Panc1 (cell line): ENCODE measurements around the gene ABCB1. TPM values are rescaled to one million over a fixed set of nuclear protein-coding genes. Genes with fewer than 3 reads are reported as not detected.

Source experiments
- ATAC-seq: fragments of 200-7000 bp; cut with Tn5 transposase; 2 replicates; pipeline ENCODE4 v1.9.1; 2020; ENCODE audit warnings: mild to moderate bottlenecking, moderate library complexity
- BruUV-seq: library from RNA; stranded (reverse); fragments of 400-500 nt; replicated peaks from 2 replicates; lab custom pipeline; 2021; lab: Mats Ljungman, UMichigan
- CTCF ChIA-PET: fragments of 300-600 bp; sonication (Branson Sonifier 250); formaldehyde crosslinking; loops from one replicate; lab custom pipeline; 2022; ENCODE audit warnings: antibody characterized with exemption; lab: Charles Lee
- POLR2A ChIA-PET: fragments of 300-600 bp; sonication (Branson Sonifier 250); formaldehyde crosslinking; loops from one replicate; lab custom pipeline; 2022; ENCODE audit warnings: antibody characterized with exemption; lab: Charles Lee
- DNase-seq: peaks from one replicate; pipeline ENCODE4 v3.0.0-alpha.2; 2010; ENCODE audit warnings: low read depth, low spot score
- H3K27ac ChIP-seq: 2 replicates; pipeline ENCODE4 v1.5.1; 2011; ENCODE audit warnings: mild to moderate bottlenecking, low read length, inconsistent platforms
- H3K27me3 ChIP-seq: fragments of 200-500 bp; sonication (Bioruptor generic); 2 replicates; pipeline ENCODE4 v1.6.0; 2014; ENCODE audit warnings: low read length, inconsistent platforms; ENCODE audit not compliant: control insufficient read depth, insufficient read depth
- H3K36me3 ChIP-seq: fragments of 200-500 bp; sonication (Bioruptor generic); 2 replicates; pipeline ENCODE4 v1.5.1; 2014; ENCODE audit warnings: inconsistent platforms, mild to moderate bottlenecking, low read length, moderate library complexity; ENCODE audit not compliant: control insufficient read depth, insufficient read depth
- H3K4me1 ChIP-seq: 2 replicates; pipeline ENCODE4 v1.5.1; 2011; ENCODE audit warnings: inconsistent platforms, mild to moderate bottlenecking, low read length, moderate library complexity; ENCODE audit not compliant: control insufficient read depth, insufficient read depth
- H3K4me3 ChIP-seq, 2 experiments: 2 replicates each; pipeline ENCODE4 v1.5.1; 2011 to 2012; ENCODE audit warnings: low read depth in 2 of 2, low read length in 2 of 2, mild to moderate bottlenecking in 2 of 2, inconsistent platforms in 1 of 2, moderate library complexity in 1 of 2
- H3K9me3 ChIP-seq: fragments of 200-500 bp; sonication (Bioruptor generic); 2 replicates; pipeline ENCODE4 v1.5.1; 2014; ENCODE audit warnings: low read depth, mild to moderate bottlenecking, inconsistent platforms, low read length, moderate library complexity; ENCODE audit not compliant: control insufficient read depth, insufficient read depth
- CTCF ChIP-seq: fragments of 450-650 bp; IDR thresholded peaks from 2 replicates; pipeline ENCODE4 v1.5.1; 2017; ENCODE audit warnings: mild to moderate bottlenecking
- POLR2AphosphoS5 ChIP-seq: IDR thresholded peaks from 2 replicates; pipeline ENCODE4 v1.6.1; 2012; ENCODE audit warnings: mild to moderate bottlenecking, low read depth, low read length, moderate library complexity
- REST ChIP-seq, 2 experiments: IDR thresholded peaks; 2 replicates each; pipeline ENCODE4 v1.6.1; 2011 to 2012; ENCODE audit warnings: low read depth in 2 of 2, control low read depth in 1 of 2, low read length in 1 of 2, mild to moderate bottlenecking in 1 of 2, moderate library complexity in 1 of 2; ENCODE audit not compliant: insufficient read depth in 1 of 2
- SIN3A ChIP-seq: IDR thresholded peaks from 2 replicates; pipeline ENCODE4 v1.6.1; 2012; ENCODE audit warnings: low read depth, mild to moderate bottlenecking, low read length, moderate library complexity, borderline replicate concordance; ENCODE audit not compliant: insufficient read depth
- TCF7L2 ChIP-seq: IDR thresholded peaks from 2 replicates; pipeline ENCODE4 v1.6.1; 2011; ENCODE audit warnings: mild to moderate bottlenecking, low read depth, low read length, inconsistent platforms
- in situ Hi-C: cut with HindIII; loops from 2 replicates; pipeline ENCODE4 v1.10.0; 2016; ENCODE audit warnings: low sequenced_read_pairs, low pct_unique_long_range_greater_than_20kb
- intact Hi-C: fragments of 100-400 bp; cut with micrococcal nuclease; formaldehyde crosslinking; loops from one replicate; pipeline ENCODE4 v1.10.0; 2022; ENCODE audit not compliant: unreplicated experiment
- total RNA-seq: library from RNA; stranded (reverse); gene quantifications from one replicate; pipeline ENCODE4 v1.2.1, GENCODE V29; 2021; ENCODE audit not compliant: unreplicated experiment

The ABCB1 gene
- total RNA-seq, 1 experiment from 2014 or later = 0.67 TPM

- H3K27me3 ChIP-seq = no peaks in the 10 kb centered on the region
- intact Hi-C loops = no loop called here
Observed at GRCh38 chr7:87510411-87510875, 90.2 kb downstream of the ABCB1 start.

GRCh38 chr7:87507446-87507845 is 93.2 kb downstream of the ABCB1 start:
- ATAC-seq = no peak
- Histone ChIP-seq H3K4me1 (no peaks in the 10 kb centered on the region), H3K27me3 (no peaks in the 10 kb centered on the region), H3K36me3 (no peaks in the 10 kb centered on the region), H3K9me3 (no peaks in the 10 kb centered on the region), H3K4me3 (no peak overlapping the region), H3K27ac (no peak overlapping the region)
- TF ChIP-seq REST (IDR thresholded peaks at IDR 0.05; ENCODE audit: insufficient read depth in 1 of 2, low read depth in 2 of 2, low read length in 1 of 2) (no peak), CTCF (peak; percentile 34), POLR2AphosphoS5 (no peak)
- ChIA-PET CTCF (interaction anchor here (0.6 kb wide), 1 partner anchor 1180 kb away, joined by 3 read pairs; no protein-coding TSS in a partner anchor), POLR2A (no interaction called here)
- DNase-seq = no peak
- no TSS peak for BruUV-seq
- intact Hi-C loops (loop anchor here (2.0 to 5.0 kb wide), 2 partner anchors 379 to 605 kb away; no protein-coding TSS in a partner anchor), in situ Hi-C loops (no loop called here)

More at GRCh38 chr7:87510411-87510875, 90.2 kb downstream of the ABCB1 start:
- ChIA-PET CTCF (no interaction called here), POLR2A (no interaction called here)
- no peak for TF ChIP-seq REST (IDR thresholded peaks at IDR 0.05; ENCODE audit: insufficient read depth in 1 of 2, low read depth in 2 of 2, low read length in 1 of 2)
- TF ChIP-seq TCF7L2 = no peak
- no peak for TF ChIP-seq CTCF
- no peak for TF ChIP-seq SIN3A
- TF ChIP-seq POLR2AphosphoS5 = no peak
- in situ Hi-C loops = no loop called here
- Histone ChIP-seq H3K9me3 (no peaks in the 10 kb centered on the region), H3K4me3 (no peak overlapping the region), H3K4me1 (no peaks in the 10 kb centered on the region), H3K36me3 (no peaks in the 10 kb centered on the region), H3K27ac (no peak overlapping the region)
- BruUV-seq = no TSS peak
- DNase-seq (no peak), ATAC-seq (no peak)
